ENCODE measurements around the gene CIB4. TPM values are rescaled to one million over a fixed set of nuclear protein-coding genes. Genes with fewer than 3 reads are reported as not detected.

Gene CIB4
- total and polyA plus RNA-seq, 7 donors: not detected

GRCh38 chr2:26537826-26538475 is 103.2 kb downstream of the CIB4 start:
- Histone ChIP-seq H3K27me3 (no peaks in the 10 kb centered on the region), H3K4me3 (no peak overlapping the region), H3K27ac (no peak overlapping the region), H3K4me1 (no peaks in the 10 kb centered on the region), H3K9me3 (no peaks in the 10 kb centered on the region), H3K36me3 (no peaks in the 10 kb centered on the region)
- WGBS, 2 donors: 78 to 90% methylated on average over 14 of the region's 14 CpGs
- TF ChIP-seq POLR2AphosphoS5 (IDR thresholded peaks at IDR 0.05) (no peak), POLR2A (IDR thresholded peaks at IDR 0.05) (no peak), EP300 (IDR thresholded peaks at IDR 0.05) (no peak)
- TF ChIP-seq, protein P1, sequence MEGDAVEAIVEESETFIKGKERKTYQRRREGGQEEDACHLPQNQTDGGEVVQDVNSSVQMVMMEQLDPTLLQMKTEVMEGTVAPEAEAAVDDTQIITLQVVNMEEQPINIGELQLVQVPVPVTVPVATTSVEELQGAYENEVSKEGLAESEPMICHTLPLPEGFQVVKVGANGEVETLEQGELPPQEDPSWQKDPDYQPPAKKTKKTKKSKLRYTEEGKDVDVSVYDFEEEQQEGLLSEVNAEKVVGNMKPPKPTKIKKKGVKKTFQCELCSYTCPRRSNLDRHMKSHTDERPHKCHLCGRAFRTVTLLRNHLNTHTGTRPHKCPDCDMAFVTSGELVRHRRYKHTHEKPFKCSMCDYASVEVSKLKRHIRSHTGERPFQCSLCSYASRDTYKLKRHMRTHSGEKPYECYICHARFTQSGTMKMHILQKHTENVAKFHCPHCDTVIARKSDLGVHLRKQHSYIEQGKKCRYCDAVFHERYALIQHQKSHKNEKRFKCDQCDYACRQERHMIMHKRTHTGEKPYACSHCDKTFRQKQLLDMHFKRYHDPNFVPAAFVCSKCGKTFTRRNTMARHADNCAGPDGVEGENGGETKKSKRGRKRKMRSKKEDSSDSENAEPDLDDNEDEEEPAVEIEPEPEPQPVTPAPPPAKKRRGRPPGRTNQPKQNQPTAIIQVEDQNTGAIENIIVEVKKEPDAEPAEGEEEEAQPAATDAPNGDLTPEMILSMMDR (IDR thresholded peaks at IDR 0.05): no peak
- intact Hi-C loops (cut with DNase I): no loop called here
- peak; percentile 19 for DNase-seq

GRCh38 chr2:26537069-26537825 is 103.9 kb downstream of the CIB4 start:
- H3K27me3 ChIP-seq: no peaks in the 10 kb centered on the region
- DNase-seq: peak; percentile 33
- H3K4me3 ChIP-seq: no peak overlapping the region
- WGBS, 2 donors: 80 to 81% methylated on average over 17 of the region's 17 CpGs
- H3K9me3 ChIP-seq: no peaks in the 10 kb centered on the region
- no peak overlapping the region for H3K27ac ChIP-seq
- intact Hi-C loops (cut with DNase I): no loop called here
- TF ChIP-seq, protein P1 (IDR thresholded peaks at IDR 0.05): no peak
- TF ChIP-seq POLR2A (IDR thresholded peaks at IDR 0.05): no peak
- no peaks in the 10 kb centered on the region for H3K4me1 ChIP-seq
- H3K36me3 ChIP-seq: no peaks in the 10 kb centered on the region

DNA sequence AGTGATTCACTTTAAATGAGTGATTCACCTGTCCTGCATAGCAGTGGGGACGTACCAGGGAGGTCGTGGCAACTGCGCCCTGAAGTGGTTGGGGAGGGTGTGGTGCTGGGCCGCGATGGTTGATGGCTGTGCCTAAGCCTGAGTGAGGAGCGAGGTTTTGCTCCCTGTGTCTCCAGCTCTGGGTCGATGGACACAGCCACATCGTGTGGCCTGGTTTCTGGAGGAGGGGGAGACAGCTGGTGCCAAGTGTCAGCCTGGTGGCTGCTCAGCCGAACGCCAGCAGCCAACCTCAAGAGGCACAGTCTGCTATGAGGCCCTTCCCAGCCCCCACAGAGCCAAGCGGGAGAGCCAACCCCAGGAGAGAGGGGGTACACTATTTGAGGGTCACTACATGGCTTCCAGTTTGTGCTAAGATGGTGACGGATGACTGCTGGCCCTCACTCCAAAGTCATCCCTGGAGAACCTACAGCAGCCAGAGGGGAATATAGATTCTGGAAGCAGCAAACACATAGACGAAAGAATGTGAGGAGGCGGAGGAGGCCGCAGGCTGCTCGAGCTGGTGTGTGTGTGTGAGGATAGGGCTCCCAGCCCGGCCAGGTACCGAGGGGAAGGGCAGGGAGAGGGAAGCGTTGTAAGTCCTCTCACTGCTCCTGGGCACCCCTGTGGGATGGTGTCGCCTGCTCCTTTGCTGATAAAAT is 104.6 kb downstream of the CIB4 start:
- peak; percentile 42 for DNase-seq

DNA sequence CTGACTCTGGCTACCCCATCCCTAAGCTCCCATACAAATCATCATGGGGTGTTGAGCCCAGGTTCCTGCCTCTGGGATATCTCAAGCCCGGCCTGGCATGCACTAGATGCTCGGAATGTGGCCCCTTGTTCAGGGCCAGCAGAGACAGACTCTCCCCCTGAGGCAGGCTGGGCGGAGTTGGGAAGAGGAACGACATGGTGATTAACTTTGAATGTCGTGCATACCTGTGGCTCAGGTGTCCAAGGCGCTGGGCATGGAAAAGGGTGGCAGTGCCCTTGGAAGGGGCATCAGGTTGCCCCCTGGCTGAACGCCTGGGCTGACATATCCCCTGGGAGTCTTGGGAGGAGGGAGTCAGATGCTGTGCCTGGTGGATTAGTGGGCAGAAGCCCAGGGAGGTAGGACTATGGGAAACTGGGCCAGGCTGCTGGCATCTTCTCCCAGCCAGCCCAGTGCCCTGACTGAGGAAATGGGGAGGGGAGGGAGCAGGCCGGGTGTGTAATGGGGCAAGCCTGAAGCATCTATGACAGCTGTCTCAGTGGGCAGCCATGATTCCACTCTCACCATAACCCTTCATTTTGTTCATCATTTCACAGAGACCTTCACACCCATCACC is 105.4 kb downstream of the CIB4 start:
- H3K36me3 ChIP-seq: no peaks in the 10 kb centered on the region
- no peaks in the 10 kb centered on the region for H3K4me1 ChIP-seq
- no peaks in the 10 kb centered on the region for H3K27me3 ChIP-seq
- H3K27ac ChIP-seq: no peak overlapping the region
- intact Hi-C loops (cut with DNase I): no loop called here
- H3K9me3 ChIP-seq: no peaks in the 10 kb centered on the region
- no peak overlapping the region for H3K4me3 ChIP-seq
- no peak for TF ChIP-seq POLR2AphosphoS5 (IDR thresholded peaks at IDR 0.05)
- no peak for TF ChIP-seq EP300 (IDR thresholded peaks at IDR 0.05)
- TF ChIP-seq POLR2A (IDR thresholded peaks at IDR 0.05): no peak
- TF ChIP-seq, protein P1 (IDR thresholded peaks at IDR 0.05): no peak
- WGBS, 2 donors: 86% methylated on average over 8 of the region's 8 CpGs
- peak; percentile 46 for DNase-seq

More for the DNA sequence above, 104.6 kb downstream of the CIB4 start:
- Histone ChIP-seq H3K4me1 (no peaks in the 10 kb centered on the region), H3K27ac (no peak overlapping the region), H3K27me3 (no peaks in the 10 kb centered on the region), H3K9me3 (no peaks in the 10 kb centered on the region), H3K4me3 (no peak overlapping the region), H3K36me3 (no peaks in the 10 kb centered on the region)
- no peak for TF ChIP-seq EP300 (IDR thresholded peaks at IDR 0.05)
- TF ChIP-seq POLR2A (IDR thresholded peaks at IDR 0.05): no peak
- TF ChIP-seq, protein P1 (IDR thresholded peaks at IDR 0.05): no peak
- no peak for TF ChIP-seq POLR2AphosphoS5 (IDR thresholded peaks at IDR 0.05)
- intact Hi-C loops (cut with DNase I): no loop called here
- 82 to 91% methylated on average over 20 of the region's 20 CpGs for WGBS, 2 donors

Measured in sigmoid colon (tissue), 7 donors.